ENCODE data around the gene RANBP1. TPM values are rescaled to one million over a fixed set of nuclear protein-coding genes. Genes with fewer than 3 reads are reported as not detected.

Gene RANBP1
- total RNA-seq, 1 donor: 200 TPM

GRCh38 chr22:20084547-20085413, 31.1 kb upstream of the RANBP1 start:
- DNase-seq (ENCODE audit: low read depth): no peak
- no peak overlapping the region for H3K4me3 ChIP-seq (ENCODE audit: low read depth, low read length)
- peak; percentile 45 for TF ChIP-seq CTCF (IDR thresholded peaks at IDR 0.05; ENCODE audit: insufficient read depth, low read depth, low read length)

- no peak overlapping the region for H3K4me3 ChIP-seq (ENCODE audit: low read depth, low read length)
- DNase-seq (ENCODE audit: low read depth): no peak
- no peak for TF ChIP-seq CTCF (IDR thresholded peaks at IDR 0.05; ENCODE audit: insufficient read depth, low read depth, low read length)
Measured at GRCh38 chr22:20085651-20086050, 30.3 kb upstream of the RANBP1 start.

- DNase-seq (ENCODE audit: low read depth): no peak
- no peak overlapping the region for H3K4me3 ChIP-seq (ENCODE audit: low read depth, low read length)
- TF ChIP-seq CTCF (IDR thresholded peaks at IDR 0.05; ENCODE audit: insufficient read depth, low read depth, low read length): no peak
Measured at GRCh38 chr22:20086101-20086599, 29.8 kb upstream of the RANBP1 start.

- no peak for TF ChIP-seq CTCF (IDR thresholded peaks at IDR 0.05; ENCODE audit: insufficient read depth, low read depth, low read length)
- DNase-seq (ENCODE audit: low read depth): no peak
- H3K4me3 ChIP-seq (ENCODE audit: low read depth, low read length): no peak overlapping the region
Measured at GRCh38 chr22:20086763-20087162, 29.1 kb upstream of the RANBP1 start.

- no peak overlapping the region for H3K4me3 ChIP-seq (ENCODE audit: low read depth, low read length)
- no peak for TF ChIP-seq CTCF (IDR thresholded peaks at IDR 0.05; ENCODE audit: insufficient read depth, low read depth, low read length)
- DNase-seq (ENCODE audit: low read depth): no peak
Measured at GRCh38 chr22:20087319-20088262, 28.3 kb upstream of the RANBP1 start.

- no peak for DNase-seq (ENCODE audit: low read depth)
- TF ChIP-seq CTCF (IDR thresholded peaks at IDR 0.05; ENCODE audit: insufficient read depth, low read depth, low read length): no peak
- H3K4me3 ChIP-seq (ENCODE audit: low read depth, low read length): no peak overlapping the region
Measured at GRCh38 chr22:20088263-20088648, 27.6 kb upstream of the RANBP1 start.
